HG03159 (cell line): ENCODE data around the gene PTAR1.

Source experiments
- ATAC-seq: cut with Tn5 transposase; IDR thresholded peaks from one replicate; pipeline ENCODE4 v1.9.1; 2021; ENCODE audit warnings: mild to moderate bottlenecking, moderate library complexity; ENCODE audit not compliant: unreplicated experiment

PTAR1 gene

GRCh38 chr9:69674716-69675438 lies 84.9 kb downstream of the PTAR1 start:
- ATAC-seq = no peak

- no peak for ATAC-seq
Observed at GRCh38 chr9:69674112-69674685, 85.6 kb downstream of the PTAR1 start.

GRCh38 chr9:69673311-69673640 lies 86.5 kb downstream of the PTAR1 start:
- ATAC-seq = no peak

- ATAC-seq = peak; percentile 95
Observed at GRCh38 chr9:69672596-69673310, 87.1 kb downstream of the PTAR1 start.

GRCh38 chr9:69671879-69672595 lies 87.8 kb downstream of the PTAR1 start, which contains the start of gene APBA1:
APBA1 (minus strand) TSS chr9:69672371.
- peak; percentile 48 for ATAC-seq

- ATAC-seq = no peak
Observed at GRCh38 chr9:69671311-69671878, 88.4 kb downstream of the PTAR1 start.

GRCh38 chr9:69667306-69667705 lies 92.5 kb downstream of the PTAR1 start:
- ATAC-seq = no peak

- ATAC-seq = no peak
Observed at GRCh38 chr9:69660304-69660703, 99.5 kb downstream of the PTAR1 start.
